Fibroblast of lung (primary cell): Measurements from ENCODE around the gene TSR2. TPM values are rescaled to one million over a fixed set of nuclear protein-coding genes. Genes with fewer than 3 reads are reported as not detected.

Source experiments
- DNase-seq, 2 donors: peaks; one replicate each; pipeline versions ENCODE4 v3.0.0 to v3.0.0-alpha.2; 2010; ENCODE audit warnings: low read depth in 2 of 2
- H2AFZ ChIP-seq: 2 replicates; pipeline ENCODE4 v1.5.1; 2012; ENCODE audit warnings: low read length, control low read depth, inconsistent platforms
- H3K27ac ChIP-seq: 2 replicates; pipeline ENCODE4 v1.5.1; 2011; ENCODE audit warnings: low read length, control low read depth; ENCODE audit not compliant: insufficient read depth
- H3K27me3 ChIP-seq: 2 replicates; pipeline ENCODE4 v1.5.1; 2011; ENCODE audit warnings: mild to moderate bottlenecking, low read length; ENCODE audit not compliant: control insufficient read depth, insufficient read depth
- H3K36me3 ChIP-seq: 2 replicates; pipeline ENCODE4 v1.5.1; 2011; ENCODE audit warnings: low read length; ENCODE audit not compliant: control insufficient read depth, insufficient read depth
- H3K4me1 ChIP-seq: 2 replicates; pipeline ENCODE4 v1.5.1; 2011; ENCODE audit warnings: low read length; ENCODE audit not compliant: control insufficient read depth, insufficient read depth; ENCODE audit errors: extremely low read depth
- H3K4me2 ChIP-seq: 2 replicates; pipeline ENCODE4 v1.5.1; 2011; ENCODE audit warnings: low read length, control low read depth; ENCODE audit not compliant: insufficient read depth; ENCODE audit errors: extremely low read depth
- H3K4me3 ChIP-seq, 4 experiments: fragments of 200-600 bp in 1 of 4; sonication (generic) in 1 of 4; replicated peaks in 1 of 4; 2 replicates each; pipeline ENCODE4 v1.5.1; 2011 to 2016; ENCODE audit warnings: low read length in 4 of 4, low read depth in 3 of 4, mild to moderate bottlenecking in 3 of 4, control low read depth in 2 of 4, inconsistent platforms in 1 of 4, mixed read lengths in 1 of 4; ENCODE audit not compliant: insufficient read depth in 1 of 4; ENCODE audit errors: control extremely low read depth in 1 of 4
- H3K79me2 ChIP-seq: 2 replicates; pipeline ENCODE4 v1.5.1; 2012; ENCODE audit warnings: mild to moderate bottlenecking, low read length, inconsistent platforms; ENCODE audit not compliant: control insufficient read depth, insufficient read depth
- H3K9ac ChIP-seq: 2 replicates; pipeline ENCODE4 v1.5.1; 2011; ENCODE audit warnings: mild to moderate bottlenecking, low read length, control low read depth; ENCODE audit not compliant: insufficient read depth
- H3K9me3 ChIP-seq: 2 replicates; pipeline ENCODE4 v1.5.1; 2012; ENCODE audit warnings: low read depth, low read length; ENCODE audit not compliant: control insufficient read depth, insufficient read depth
- H4K20me1 ChIP-seq: 2 replicates; pipeline ENCODE4 v1.5.1; 2011; ENCODE audit warnings: low read length; ENCODE audit not compliant: control insufficient read depth, insufficient read depth; ENCODE audit errors: extremely low read depth
- CTCF ChIP-seq, 2 donors: IDR thresholded peaks in 1 of 2; conservative IDR thresholded peaks in 1 of 2; 1 replicate in 1 of 2; 2 replicates in 1 of 2; pipeline ENCODE4 v1.5.1; 2011 to 2012; ENCODE audit warnings: low read length in 2 of 2, control low read depth in 1 of 2, inconsistent platforms in 1 of 2, low read depth in 1 of 2, mild to moderate bottlenecking in 1 of 2
- EZH2 ChIP-seq: IDR thresholded peaks from 2 replicates; pipeline ENCODE4 v1.5.1; 2012; ENCODE audit warnings: low read length, control low read depth, mild to moderate bottlenecking; ENCODE audit errors: missing control alignments
- polyA plus RNA-seq, 2 donors: library from polyadenylated mRNA; depleted of rRNA in 1 of 2; stranded (reverse) in 1 of 2; unstranded in 1 of 2; fragments of >200 nt; gene quantifications; 2 replicates each; pipeline ENCODE4 v1.2.1, GENCODE V29; 2011 to 2012; ENCODE audit warnings: missing spikeins in 1 of 2
- total RNA-seq: library from RNA; depleted of rRNA; stranded (reverse); fragments of >200 nt; gene quantifications from 2 replicates; pipeline ENCODE4 v1.2.1, GENCODE V29; 2014

TSR2 gene
- total and polyA plus RNA-seq, 2 donors (not counting 1 experiment from before 2014, with no cell fraction given): 15.2 to 25.8 TPM

DNA sequence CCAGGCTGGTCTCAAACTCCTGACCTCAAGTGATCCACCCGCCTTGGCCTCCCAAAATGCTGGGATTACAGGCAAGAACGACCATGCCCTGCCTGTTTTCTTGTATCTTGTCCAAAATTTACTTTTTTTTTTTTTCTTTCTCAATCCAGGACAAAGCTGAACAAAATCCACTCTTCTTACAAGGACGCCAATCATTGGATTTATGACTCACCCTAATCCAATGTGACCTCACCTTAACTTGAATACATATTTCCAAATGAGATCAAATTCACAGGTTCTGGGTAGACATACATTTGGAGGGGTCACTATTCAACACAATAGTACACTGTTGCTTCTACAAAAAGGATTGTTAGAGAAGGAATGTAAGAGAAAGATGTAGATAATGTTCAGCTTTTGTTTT lies 18.0 kb upstream of the TSR2 start:
- Histone ChIP-seq H3K27me3 (no peaks in the 10 kb centered on the region), H3K4me3 (no peak overlapping the region), H3K4me1 (no peaks in the 10 kb centered on the region), H3K36me3 (no peaks in the 10 kb centered on the region), H3K4me2 (no peak overlapping the region), H3K27ac (no peak overlapping the region), H3K9ac (no peak overlapping the region), H3K79me2 (no peaks in the 10 kb centered on the region), H4K20me1 (no peaks in the 10 kb centered on the region), H3K9me3 (no peaks in the 10 kb centered on the region), H2AFZ (no peak overlapping the region)
- DNase-seq: no peak
- TF ChIP-seq CTCF (conservative IDR thresholded peaks at IDR 0.05 in 1 of 2, IDR thresholded peaks at IDR 0.05 in 1 of 2; ENCODE audit: low read depth in 1 of 2, low read length in 2 of 2) (no peak), EZH2 (no peak)

DNA sequence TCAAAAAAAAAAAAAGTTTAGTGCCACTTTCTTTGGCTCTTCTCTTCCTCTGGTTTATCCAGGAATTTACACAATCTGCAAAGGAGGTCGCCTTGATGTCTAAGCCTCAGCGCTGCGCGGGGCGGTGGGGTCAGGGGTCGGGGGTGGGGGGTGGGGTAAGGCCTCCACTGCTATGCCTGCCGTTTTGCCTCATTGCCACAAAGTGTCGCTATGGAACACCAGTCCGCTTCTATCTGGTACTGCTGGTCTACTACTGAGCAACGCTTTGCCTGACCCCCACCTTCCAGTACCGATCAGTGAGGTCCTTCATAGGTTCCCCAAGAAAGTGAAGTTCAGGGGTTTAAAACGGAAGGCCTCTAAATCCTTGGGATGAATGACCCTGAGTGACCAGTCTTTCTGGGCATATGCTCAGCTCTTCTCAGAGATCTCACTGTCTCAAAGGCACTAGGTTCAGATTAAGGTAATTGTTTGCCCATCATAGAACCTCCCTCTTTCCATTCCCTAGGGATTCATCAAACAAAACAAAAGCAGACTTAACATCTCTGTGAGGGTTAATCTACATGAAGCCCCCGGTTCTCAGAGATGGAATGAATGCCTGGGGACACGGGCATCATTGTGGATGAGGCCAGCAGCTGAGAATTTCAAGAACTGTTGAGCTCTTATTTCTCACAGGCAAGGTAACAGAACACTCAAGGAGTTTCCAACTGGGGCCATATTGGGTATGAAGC lies 16.9 kb upstream of the TSR2 start:
- Histone ChIP-seq H4K20me1 (no peaks in the 10 kb centered on the region), H3K27ac (no peak overlapping the region), H3K4me1 (no peaks in the 10 kb centered on the region), H3K36me3 (no peaks in the 10 kb centered on the region), H2AFZ (no peak overlapping the region), H3K27me3 (no peaks in the 10 kb centered on the region), H3K4me3 (no peak overlapping the region), H3K9ac (no peak overlapping the region), H3K79me2 (no peaks in the 10 kb centered on the region), H3K9me3 (no peaks in the 10 kb centered on the region), H3K4me2 (no peak overlapping the region)
- no peak for DNase-seq
- TF ChIP-seq EZH2 (no peak), CTCF (conservative IDR thresholded peaks at IDR 0.05 in 1 of 2, IDR thresholded peaks at IDR 0.05 in 1 of 2; ENCODE audit: low read depth in 1 of 2, low read length in 2 of 2) (no peak)

DNA sequence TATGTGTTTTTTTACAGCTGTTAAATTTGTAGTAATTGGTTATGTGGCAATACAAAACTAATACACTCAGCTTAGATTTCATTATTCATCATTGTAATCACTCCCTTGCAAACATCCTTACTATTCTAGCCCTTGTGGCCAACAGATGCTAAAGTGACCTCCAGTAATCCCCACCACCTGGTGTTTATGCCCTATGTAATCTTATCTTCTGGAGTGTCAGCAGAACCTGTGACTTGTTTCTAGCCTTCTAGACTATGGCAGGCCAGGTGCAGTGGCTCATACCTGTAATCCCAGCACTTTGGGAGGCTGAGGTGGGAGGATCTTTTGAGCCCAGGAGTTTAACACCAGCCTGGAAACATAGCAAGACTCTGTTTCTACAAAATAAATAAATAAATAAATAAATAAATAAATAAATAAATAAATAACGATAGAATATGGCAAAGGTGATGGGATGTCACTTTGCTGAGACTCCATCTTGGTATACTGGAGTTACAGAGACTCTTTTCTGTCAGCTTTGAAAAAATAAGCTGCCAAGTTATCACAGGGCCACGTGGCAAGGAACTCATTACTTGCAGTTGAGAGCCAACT lies 12.3 kb upstream of the TSR2 start:
- H3K27ac ChIP-seq: no peak overlapping the region
- H3K4me3 ChIP-seq: no peak overlapping the region
- H3K27me3 ChIP-seq: no peaks in the 10 kb centered on the region
- no peak overlapping the region for H3K4me2 ChIP-seq
- H3K9ac ChIP-seq: no peak overlapping the region
- no peaks in the 10 kb centered on the region for H4K20me1 ChIP-seq
- no peaks in the 10 kb centered on the region for H3K4me1 ChIP-seq
- H3K9me3 ChIP-seq: no peaks in the 10 kb centered on the region
- TF ChIP-seq CTCF (conservative IDR thresholded peaks at IDR 0.05 in 1 of 2, IDR thresholded peaks at IDR 0.05 in 1 of 2; ENCODE audit: low read depth in 1 of 2, low read length in 2 of 2): no peak
- no peak for TF ChIP-seq EZH2
- H3K36me3 ChIP-seq: no peaks in the 10 kb centered on the region
- no peak for DNase-seq
- no peaks in the 10 kb centered on the region for H3K79me2 ChIP-seq
- no peak overlapping the region for H2AFZ ChIP-seq
